Hepatocyte (in vitro differentiated cells): ENCODE measurements around the gene C11orf86.

Experiments used
- EZH2phosphoT487 ChIP-seq: fragments of 200-600 bp; sonication (generic); IDR thresholded peaks from one replicate; pipeline ENCODE4 v1.6.1; 2018; ENCODE audit warnings: antibody characterized with exemption, mild to moderate bottlenecking, low read depth, moderate library complexity; ENCODE audit not compliant: unreplicated experiment, severe bottlenecking
- TF ChIP-seq, protein P1 (sequence below): fragments of 200-600 bp; sonication (generic); IDR thresholded peaks from 2 replicates; pipeline ENCODE4 v1.5.1; 2016; ENCODE audit warnings: antibody characterized with exemption, mild to moderate bottlenecking; ENCODE audit not compliant: poor library complexity

DNA sequence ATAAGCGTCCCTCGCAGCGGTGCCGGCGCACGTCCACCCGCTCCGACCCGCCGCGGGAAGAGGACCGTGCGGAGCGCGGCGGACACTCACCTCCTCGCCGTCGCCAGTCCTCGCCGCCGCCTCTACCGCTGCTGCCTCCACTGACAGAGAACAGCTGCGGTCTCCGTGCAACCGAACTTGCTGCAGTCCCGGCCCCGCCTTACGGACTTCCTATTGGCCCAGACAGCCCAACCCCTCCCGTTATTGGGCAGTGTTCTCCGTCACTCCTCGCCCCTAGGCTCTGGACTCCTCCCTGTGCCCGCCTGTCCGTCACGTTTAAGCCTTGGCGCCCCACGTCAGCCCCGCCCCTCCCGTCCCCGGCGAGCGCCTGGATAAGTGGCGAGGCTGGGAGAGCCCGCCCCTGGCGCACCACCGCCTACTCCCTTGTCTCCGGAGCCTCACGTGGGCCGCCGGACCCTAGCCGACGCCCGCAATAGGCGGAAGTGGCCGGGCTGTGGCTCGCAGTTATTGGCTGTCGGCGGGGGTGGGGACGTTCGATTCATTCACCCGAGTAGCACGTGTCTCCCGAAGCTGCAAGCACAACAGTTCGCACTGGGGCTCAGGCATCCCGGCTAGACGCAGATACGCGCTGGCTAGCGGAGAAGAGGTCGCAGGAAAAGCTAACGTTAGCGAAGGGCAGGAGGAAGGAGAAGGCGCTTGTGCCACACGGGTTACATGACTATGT is 16.7 kb upstream of the C11orf86 start, which contains the start of gene PC:
- TF ChIP-seq, protein P1, sequence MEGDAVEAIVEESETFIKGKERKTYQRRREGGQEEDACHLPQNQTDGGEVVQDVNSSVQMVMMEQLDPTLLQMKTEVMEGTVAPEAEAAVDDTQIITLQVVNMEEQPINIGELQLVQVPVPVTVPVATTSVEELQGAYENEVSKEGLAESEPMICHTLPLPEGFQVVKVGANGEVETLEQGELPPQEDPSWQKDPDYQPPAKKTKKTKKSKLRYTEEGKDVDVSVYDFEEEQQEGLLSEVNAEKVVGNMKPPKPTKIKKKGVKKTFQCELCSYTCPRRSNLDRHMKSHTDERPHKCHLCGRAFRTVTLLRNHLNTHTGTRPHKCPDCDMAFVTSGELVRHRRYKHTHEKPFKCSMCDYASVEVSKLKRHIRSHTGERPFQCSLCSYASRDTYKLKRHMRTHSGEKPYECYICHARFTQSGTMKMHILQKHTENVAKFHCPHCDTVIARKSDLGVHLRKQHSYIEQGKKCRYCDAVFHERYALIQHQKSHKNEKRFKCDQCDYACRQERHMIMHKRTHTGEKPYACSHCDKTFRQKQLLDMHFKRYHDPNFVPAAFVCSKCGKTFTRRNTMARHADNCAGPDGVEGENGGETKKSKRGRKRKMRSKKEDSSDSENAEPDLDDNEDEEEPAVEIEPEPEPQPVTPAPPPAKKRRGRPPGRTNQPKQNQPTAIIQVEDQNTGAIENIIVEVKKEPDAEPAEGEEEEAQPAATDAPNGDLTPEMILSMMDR, result no peak
- no peak for TF ChIP-seq EZH2phosphoT487
